Spinal cord (tissue), 10 donors: Measurements from ENCODE around the gene CRYL1. TPM values are rescaled to one million over a fixed set of nuclear protein-coding genes. Genes with fewer than 3 reads are reported as not detected.

ENCODE experiments used
- DNase-seq, 6 donors: peaks; one replicate each; pipeline versions ENCODE4 v3.0.0 to v3.0.0-alpha.2; 2013 to 2015; ENCODE audit warnings: low spot score in 6 of 6, low read depth in 4 of 6
- H3K27ac ChIP-seq: one replicate; pipeline ENCODE4 v1.5.1; 2013; ENCODE audit warnings: low read depth, low read length, control low read depth
- H3K27me3 ChIP-seq: one replicate; pipeline ENCODE4 v1.6.1; 2013; ENCODE audit warnings: low read length; ENCODE audit not compliant: control insufficient read depth, insufficient read depth
- H3K36me3 ChIP-seq: one replicate; pipeline ENCODE4 v1.6.1; 2013; ENCODE audit warnings: low read length; ENCODE audit not compliant: control insufficient read depth, insufficient read depth
- H3K4me1 ChIP-seq: one replicate; pipeline ENCODE4 v1.6.1; 2013; ENCODE audit warnings: low read length; ENCODE audit not compliant: control insufficient read depth, insufficient read depth
- H3K4me3 ChIP-seq: one replicate; pipeline ENCODE4 v1.5.1; 2013; ENCODE audit warnings: low read depth, low read length, control low read depth
- H3K9me3 ChIP-seq: one replicate; pipeline ENCODE4 v1.6.1; 2013; ENCODE audit warnings: low read length; ENCODE audit not compliant: control insufficient read depth, insufficient read depth
- WGBS: methylation state at CpG from one replicate; pipeline ENCODE4 v1.1.5; 2013; ENCODE audit warnings: missing lambda C conversion rate; ENCODE audit not compliant: insufficient coverage; 5-methylcytosine and 5-hydroxymethylcytosine counted together
- polyA plus RNA-seq, 2 donors: library from polyadenylated mRNA; unstranded; fragments of 120-200 nt; gene quantifications; one replicate each; pipeline ENCODE4 v1.2.1, GENCODE V29; 2013; ENCODE audit not compliant: insufficient read length in 2 of 2
- total RNA-seq, 2 donors: library from RNA; depleted of rRNA in 1 of 2; stranded (reverse); fragments of 120-200 nt in 1 of 2; fragments of >200 nt in 1 of 2; gene quantifications; one replicate each; pipeline versions ENCODE4 v1.2.3 to v1.2.4, GENCODE V29; 2013 to 2014
- donor health status: healthy.

CRYL1 gene
- total and polyA plus RNA-seq, 4 donors, result 43.9 to 60.0 (median 52.6) TPM

DNA sequence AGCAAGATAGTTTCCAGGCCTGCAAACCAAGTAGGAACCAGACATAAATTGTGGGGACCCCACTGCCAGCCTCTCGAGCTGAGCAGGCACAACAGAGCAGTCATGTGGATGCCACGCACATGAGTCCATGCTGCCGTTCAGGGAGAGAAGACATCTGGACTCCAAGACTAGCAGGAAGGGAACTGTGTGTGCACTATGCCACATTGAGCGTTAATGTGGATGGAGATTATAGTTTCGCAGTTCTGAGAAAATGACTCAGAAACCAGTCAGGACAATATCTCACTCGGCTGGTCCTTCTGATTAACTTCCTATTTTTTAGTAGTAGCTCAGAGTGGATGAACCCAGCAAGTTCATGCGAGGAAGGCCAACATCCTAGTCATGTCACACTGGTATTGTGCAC is 124.9 kb downstream of the CRYL1 start:
- Histone ChIP-seq H3K9me3 (no peaks in the 10 kb centered on the region), H3K4me3 (no peak overlapping the region), H3K27me3 (no peaks in the 10 kb centered on the region), H3K36me3 (peaks cover 24% of the 10 kb centered on the region), H3K4me1 (peaks cover 2% of the 10 kb centered on the region), H3K27ac (no peak overlapping the region)
- WGBS, result 60% methylated on average over 4 of the region's 7 CpGs
- no peak for DNase-seq

DNA sequence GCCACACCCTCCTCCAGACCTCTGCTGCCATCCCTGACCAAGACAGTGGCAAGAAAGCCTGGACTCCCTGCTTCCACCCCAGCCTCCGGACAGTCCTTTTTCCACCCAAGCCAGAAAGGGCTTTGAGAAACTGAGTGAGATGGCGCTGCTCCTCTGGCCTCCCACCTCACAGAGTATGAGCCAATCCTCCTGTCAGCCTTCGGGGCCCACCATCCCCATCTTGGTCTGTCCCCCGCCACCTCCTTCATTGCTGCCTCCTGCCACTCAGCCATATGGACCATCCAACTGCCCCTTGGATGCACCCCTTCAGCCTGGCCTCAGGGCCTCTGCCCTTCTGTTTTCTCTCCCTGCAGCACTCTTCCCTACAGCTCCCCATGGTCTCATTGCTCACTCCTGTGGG is 125.7 kb downstream of the CRYL1 start:
- no peaks in the 10 kb centered on the region for H3K27me3 ChIP-seq
- WGBS, result 95% methylated on average over 4 of the region's 4 CpGs
- H3K4me1 ChIP-seq, result peaks cover under 1% of the 10 kb centered on the region
- H3K27ac ChIP-seq, result no peak overlapping the region
- H3K9me3 ChIP-seq, result no peaks in the 10 kb centered on the region
- no peak for DNase-seq
- peaks cover 20% of the 10 kb centered on the region for H3K36me3 ChIP-seq
- no peak overlapping the region for H3K4me3 ChIP-seq

DNA sequence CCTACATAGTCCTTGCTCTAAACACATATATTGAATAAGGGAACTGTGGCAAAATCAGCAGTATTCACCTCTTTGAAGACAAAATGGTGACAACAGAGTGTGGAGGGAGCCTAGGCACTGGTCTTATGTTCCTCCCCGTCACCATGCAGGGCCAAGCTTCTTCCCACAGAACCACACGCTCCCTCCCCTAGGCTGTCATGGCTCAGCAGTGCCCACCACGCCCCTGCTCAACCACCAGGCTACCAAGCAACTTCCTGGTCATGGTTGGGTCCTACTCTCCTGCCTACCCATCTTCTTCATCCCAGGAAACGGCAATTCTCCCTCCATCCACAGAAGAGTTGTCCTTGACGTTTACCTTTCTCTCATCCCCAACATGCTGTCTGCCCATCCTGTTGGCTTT is 126.1 kb downstream of the CRYL1 start:
- Histone ChIP-seq H3K27ac (no peak overlapping the region), H3K4me1 (peaks cover 5% of the 10 kb centered on the region), H3K36me3 (peaks cover 20% of the 10 kb centered on the region), H3K9me3 (no peaks in the 10 kb centered on the region), H3K4me3 (no peak overlapping the region), H3K27me3 (no peaks in the 10 kb centered on the region)
- no peak for DNase-seq
- 85% methylated on average over 5 of the region's 5 CpGs for WGBS

DNA sequence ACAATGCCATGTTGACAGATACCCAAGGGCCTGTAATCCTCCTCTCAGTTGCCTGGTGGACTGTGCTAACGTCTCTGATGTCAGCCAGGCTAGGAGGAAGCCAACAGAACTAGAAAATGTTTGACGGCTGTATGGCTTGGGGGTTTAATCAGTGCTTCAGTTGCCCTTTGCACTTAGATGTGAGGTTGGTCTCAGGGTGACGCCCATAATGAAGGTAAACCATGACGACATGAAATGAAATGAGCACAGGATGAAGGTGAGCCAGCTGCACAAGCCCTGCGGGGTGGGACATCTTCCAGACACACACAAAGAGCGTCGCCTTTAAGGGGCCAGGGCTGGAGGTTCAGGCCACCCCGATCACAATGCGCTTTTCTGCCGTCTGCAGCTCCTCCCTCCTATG is 127.2 kb downstream of the CRYL1 start:
- no peaks in the 10 kb centered on the region for H3K27me3 ChIP-seq
- H3K9me3 ChIP-seq, result no peaks in the 10 kb centered on the region
- H3K4me1 ChIP-seq, result peaks cover 8% of the 10 kb centered on the region
- no peak for DNase-seq
- peaks cover 15% of the 10 kb centered on the region for H3K36me3 ChIP-seq
- 77% methylated on average over 10 of the region's 10 CpGs for WGBS
- H3K4me3 ChIP-seq, result no peak overlapping the region
- no peak overlapping the region for H3K27ac ChIP-seq

DNA sequence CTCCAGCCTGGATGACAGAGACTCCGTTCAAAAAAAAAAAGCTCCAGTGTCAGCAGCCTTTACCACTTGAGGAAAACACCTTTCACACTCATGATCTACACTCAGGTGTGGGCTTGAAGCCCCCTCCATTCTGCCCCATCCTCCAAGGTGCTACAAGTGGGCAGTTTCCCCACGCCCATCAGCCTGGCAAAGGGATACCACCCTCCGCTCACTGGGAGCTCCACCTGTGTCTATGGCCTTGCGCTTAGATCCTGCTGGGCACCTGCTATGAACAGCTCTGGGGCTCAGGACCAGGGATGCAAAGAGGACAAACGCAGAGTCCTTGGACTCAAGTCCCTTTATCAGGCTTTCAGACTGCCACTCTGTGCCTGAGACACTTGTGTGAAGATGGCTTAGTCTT is 127.8 kb downstream of the CRYL1 start:
- no peak for DNase-seq
- Histone ChIP-seq H3K4me1 (peaks cover 8% of the 10 kb centered on the region), H3K4me3 (no peak overlapping the region), H3K9me3 (no peaks in the 10 kb centered on the region), H3K27ac (no peak overlapping the region), H3K36me3 (peaks cover 12% of the 10 kb centered on the region), H3K27me3 (no peaks in the 10 kb centered on the region)
- 98% methylated on average over 5 of the region's 5 CpGs for WGBS

DNA sequence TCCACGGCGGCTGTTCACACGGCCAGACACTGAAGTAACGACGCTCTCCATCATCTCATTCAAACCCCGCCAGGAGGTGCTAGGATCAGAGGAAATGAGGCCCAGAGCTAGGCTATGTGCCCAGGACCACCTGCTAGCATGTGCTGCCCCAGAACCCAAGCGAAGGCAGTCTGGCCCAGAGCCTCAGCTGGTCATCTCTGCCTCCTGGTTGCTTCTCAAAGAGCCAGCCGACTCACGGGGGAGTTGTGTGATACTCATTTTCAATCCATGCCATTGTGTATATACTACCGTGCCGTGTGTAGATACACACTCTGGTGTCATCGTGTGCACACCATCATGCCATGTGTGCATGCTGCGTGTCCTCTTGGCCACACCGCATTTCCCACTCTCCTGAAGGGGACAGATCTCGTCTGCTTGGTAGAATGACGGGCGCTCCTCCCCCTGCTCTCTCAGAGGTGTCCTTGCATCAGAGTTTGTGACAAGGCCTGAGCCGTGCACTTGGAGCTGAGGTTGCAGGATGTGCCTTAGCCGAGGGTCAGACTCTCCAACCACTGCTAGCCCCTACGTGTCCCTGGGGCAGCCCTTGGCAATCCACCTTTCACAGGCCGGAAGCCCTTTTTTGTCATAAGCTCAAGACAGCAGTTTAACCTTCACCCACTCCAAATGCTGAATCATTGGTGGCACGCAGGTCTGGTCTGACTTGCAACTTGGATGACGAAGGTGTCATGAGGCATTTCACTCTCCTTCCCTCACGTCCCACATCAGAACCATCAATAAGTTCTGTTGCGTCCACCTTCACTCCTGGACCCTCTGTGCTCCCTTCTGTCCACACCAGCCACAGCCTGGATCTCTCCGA is 130.4 kb downstream of the CRYL1 start:
- H3K27ac ChIP-seq, result no peak overlapping the region
- no peaks in the 10 kb centered on the region for H3K27me3 ChIP-seq
- DNase-seq, result no peak
- H3K4me3 ChIP-seq, result no peak overlapping the region
- WGBS, result 90% methylated on average over 24 of the region's 26 CpGs
- H3K4me1 ChIP-seq, result peaks cover 14% of the 10 kb centered on the region
- H3K9me3 ChIP-seq, result no peaks in the 10 kb centered on the region
- no peaks in the 10 kb centered on the region for H3K36me3 ChIP-seq

DNA sequence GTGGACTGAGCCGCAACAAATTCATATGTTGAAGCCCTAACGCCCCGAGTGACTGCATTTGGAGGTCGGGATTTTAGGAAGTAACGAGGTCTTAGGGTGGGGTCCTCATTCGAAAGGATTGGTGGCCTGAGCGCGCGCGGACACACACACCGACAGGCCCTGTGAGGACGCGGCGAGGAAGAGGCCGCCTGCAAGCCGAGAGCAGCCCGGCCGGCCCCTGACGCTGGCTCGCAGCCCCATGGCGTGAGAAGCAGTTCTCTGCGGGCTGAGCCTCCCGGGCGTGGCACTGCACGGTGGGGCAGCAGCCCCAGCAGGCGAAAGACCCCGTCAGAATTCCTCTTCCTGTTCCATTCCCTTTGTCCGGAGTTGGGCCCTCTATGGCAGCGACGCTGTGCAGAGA is 131.2 kb downstream of the CRYL1 start:
- 50% methylated on average over 30 of the region's 30 CpGs for WGBS
- no peaks in the 10 kb centered on the region for H3K36me3 ChIP-seq

DNA sequence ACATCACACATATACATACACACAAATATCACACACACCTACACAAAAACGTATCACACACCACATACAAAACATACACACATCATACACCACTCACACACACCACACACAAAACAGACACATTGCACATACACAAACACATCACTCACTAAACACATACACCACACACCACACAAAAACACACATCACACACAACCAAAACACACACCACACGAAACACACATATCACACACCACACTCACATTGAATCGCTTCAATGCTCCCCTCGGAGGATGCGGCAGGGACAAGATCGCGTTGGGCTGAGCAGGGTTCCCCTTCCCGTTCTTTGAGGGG is 131.5 kb downstream of the CRYL1 start:
- Histone ChIP-seq H3K36me3 (no peaks in the 10 kb centered on the region), H3K27ac (no peak overlapping the region), H3K9me3 (no peaks in the 10 kb centered on the region), H3K4me3 (no peak overlapping the region), H3K4me1 (peaks cover 15% of the 10 kb centered on the region), H3K27me3 (no peaks in the 10 kb centered on the region)
- DNase-seq, result no peak
- WGBS, result 84% methylated on average over 6 of the region's 8 CpGs

More for the DNA sequence above, 131.2 kb downstream of the CRYL1 start:
- Histone ChIP-seq H3K27me3 (no peaks in the 10 kb centered on the region), H3K9me3 (no peaks in the 10 kb centered on the region), H3K4me3 (no peak overlapping the region), H3K27ac (no peak overlapping the region), H3K4me1 (peaks cover 15% of the 10 kb centered on the region)
- no peak for DNase-seq

DNA sequence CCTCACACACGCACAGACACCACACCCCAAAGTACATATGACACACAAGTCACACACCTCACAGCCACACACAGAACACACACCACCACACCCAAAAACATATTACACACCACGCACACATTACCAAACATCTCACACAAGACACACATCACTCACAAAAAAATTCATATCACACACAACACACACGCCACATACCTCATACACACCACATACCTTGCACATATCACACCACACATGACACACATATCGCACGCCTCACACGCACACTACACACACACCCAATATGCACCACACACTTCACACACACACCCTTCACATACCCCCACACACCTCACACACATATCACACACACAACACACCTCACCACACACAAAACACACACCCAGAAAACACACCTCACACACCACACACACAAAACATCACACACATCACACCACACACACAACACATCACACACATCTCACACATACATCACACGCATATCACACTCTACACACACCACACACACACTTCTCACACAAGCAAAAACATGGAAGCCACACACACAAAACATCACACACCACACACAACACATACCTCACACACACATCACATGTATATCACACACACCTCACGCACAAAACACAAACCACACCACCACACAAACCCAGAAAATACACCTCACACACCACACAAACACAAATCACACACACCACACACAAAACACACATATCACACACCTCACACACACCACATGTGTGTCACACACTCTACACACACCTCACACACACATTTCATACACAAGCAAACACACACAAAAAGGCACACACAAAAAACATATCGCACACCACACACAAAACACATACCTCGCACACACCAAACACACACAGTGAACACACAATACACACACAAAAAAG is 132.1 kb downstream of the CRYL1 start:
- 95% methylated on average over 10 of the region's 10 CpGs for WGBS
- no peak for DNase-seq

More for the DNA sequence above, 132.1 kb downstream of the CRYL1 start:
- Histone ChIP-seq H3K4me3 (no peak overlapping the region), H3K27me3 (no peaks in the 10 kb centered on the region), H3K36me3 (no peaks in the 10 kb centered on the region), H3K4me1 (peaks cover 15% of the 10 kb centered on the region), H3K27ac (no peak overlapping the region), H3K9me3 (no peaks in the 10 kb centered on the region)
